RCC 7860 (cell line): Measurements from ENCODE around the gene TBC1D32.

Experiments used
- DNase-seq: peaks from one replicate; pipeline ENCODE4 v3.0.0-alpha.2; 2015; ENCODE audit warnings: low spot score
- FAIRE-seq: peaks from 2 replicates; lab custom pipeline; 2012; peaks lifted over from hg19 to GRCh38; lab: Jason Lieb, UNC

TBC1D32 gene

DNA sequence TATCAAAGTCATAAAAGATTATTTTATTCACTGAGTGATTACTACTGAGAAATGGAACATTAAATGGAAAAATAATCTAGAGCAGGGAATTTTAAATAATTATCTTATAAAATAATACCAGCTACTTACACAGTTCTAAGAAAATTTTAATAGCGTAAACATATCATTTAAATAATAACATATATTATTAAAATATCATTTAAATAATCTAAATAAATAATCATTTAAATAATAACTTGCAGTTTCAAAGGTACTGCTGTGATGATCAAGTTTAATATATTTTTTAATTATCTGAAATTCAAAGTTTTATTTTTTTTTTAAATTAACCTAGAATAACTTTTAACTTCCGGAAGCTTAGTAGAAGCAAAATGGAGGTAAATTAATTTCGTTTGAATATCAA is 301.2 kb downstream of the TBC1D32 start:
- peak; percentile 26 for FAIRE-seq
- no peak for DNase-seq

DNA sequence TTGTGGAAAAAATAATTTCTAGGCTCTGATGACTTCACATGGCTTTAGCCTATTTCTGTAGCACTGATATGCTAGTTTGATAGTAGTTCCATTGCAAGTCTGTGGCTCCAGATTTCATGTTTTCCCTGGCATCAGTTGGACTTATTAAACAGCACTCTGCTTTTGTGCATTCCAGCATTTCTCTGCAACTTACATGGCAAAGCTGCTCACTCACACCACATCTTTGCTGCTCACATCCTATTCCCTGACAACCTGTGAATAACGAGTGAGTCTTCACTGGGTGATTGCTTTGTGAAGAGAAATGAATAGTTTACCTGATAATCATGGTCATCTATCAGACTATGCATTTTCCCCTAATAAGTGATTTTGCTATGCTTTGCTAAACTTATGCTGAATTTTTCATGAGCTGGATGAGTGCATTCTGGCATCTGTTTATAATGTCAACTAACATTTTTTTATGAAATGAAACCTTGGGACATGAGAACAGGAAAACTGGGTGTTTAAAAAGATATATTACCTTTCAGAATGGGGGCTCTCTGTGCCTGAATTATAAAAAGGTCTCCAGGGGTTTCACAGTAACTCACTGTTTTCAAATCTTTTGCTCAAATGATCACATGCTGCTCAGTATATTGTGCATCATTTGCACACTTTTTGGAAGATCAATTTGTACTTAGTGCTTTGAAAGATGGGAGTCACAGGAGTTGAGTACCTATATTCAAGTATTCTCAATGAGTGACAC is 301.8 kb downstream of the TBC1D32 start:
- DNase-seq (no peak), FAIRE-seq (no peak)
